Ovary (tissue), 3 donors: ENCODE results near the gene PSMC3IP.

Experiments
- CTCF ChIP-seq, 3 donors: fragments of 450-650 bp in 2 of 3; fragments of 200-600 bp in 1 of 3; IDR thresholded peaks; one replicate each; pipeline versions ENCODE4 v1.5.1 to v1.8.0; 2016 to 2022; ENCODE audit warnings: antibody characterized with exemption in 3 of 3, mild to moderate bottlenecking in 1 of 3
- POLR2A ChIP-seq: fragments of 450-650 bp; IDR thresholded peaks from one replicate; pipeline ENCODE4 v1.6.1; 2017; ENCODE audit warnings: antibody characterized with exemption, mild to moderate bottlenecking, moderate library complexity
- donor health status: DM: no; HTN: no; CAD: no.

GRCh38 chr17:42538482-42538881 lies 39.0 kb downstream of the PSMC3IP start:
- TF ChIP-seq CTCF (IDR thresholded peaks at IDR 0.05), result no peak
- no peak for TF ChIP-seq POLR2A
